HuH-7.5 (cell line): ENCODE results near the gene HPD.

Experiments used
- DNase-seq: peaks from one replicate; pipeline ENCODE4 v3.0.0; 2011; ENCODE audit warnings: low spot score

Gene HPD

DNA sequence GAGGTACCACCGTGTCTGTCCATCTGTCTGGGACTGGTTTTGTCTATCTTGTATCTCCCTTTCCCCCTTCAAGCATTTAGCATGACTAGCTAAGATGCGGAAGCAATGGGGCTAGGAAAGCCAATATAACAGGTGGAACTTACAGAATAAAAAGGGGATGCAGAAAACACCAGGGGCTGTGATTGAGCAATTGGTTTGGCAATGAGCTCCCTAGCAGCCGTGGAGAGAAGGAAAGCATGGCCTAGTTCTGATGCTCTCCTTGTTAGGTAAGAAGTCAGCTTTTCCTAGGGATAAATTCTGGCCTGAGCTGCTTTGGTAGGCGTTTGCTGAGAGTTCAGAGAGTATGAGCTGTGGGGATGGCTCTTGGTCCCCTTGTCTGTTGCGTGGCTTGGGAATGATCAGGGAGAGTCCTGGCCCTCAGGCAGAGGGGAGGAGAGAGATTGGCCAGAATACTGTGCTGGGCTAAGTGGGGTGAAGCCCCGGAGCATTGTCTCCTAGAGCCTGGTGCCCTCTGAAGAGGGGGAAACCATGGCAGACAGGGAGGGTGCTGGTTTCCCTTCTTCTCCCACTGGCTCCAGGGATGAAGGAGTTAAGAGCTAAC lies 47.7 kb downstream of the HPD start:
- DNase-seq = no peak

- no peak for DNase-seq
Measured at GRCh38 chr12:121810234-121810817, 48.3 kb downstream of the HPD start.

DNA sequence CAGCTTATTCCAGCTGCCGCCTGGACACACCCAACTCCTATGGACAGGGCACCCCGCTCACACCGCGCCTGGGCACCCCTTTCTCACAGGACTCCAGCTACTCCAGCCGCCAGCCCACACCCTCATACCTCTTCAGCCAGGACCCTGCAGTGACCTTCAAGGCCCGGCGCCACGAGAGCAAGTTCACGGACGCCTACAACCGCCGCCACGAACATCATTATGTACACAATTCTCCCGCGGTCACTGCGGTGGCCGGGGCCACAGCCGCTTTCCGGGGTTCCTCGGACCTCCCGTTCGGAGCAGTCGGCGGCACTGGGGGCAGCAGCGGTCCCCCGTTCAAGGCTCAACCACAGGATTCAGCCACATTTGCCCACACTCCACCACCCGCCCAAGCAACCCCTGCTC lies 48.9 kb downstream of the HPD start:
- DNase-seq = no peak

DNA sequence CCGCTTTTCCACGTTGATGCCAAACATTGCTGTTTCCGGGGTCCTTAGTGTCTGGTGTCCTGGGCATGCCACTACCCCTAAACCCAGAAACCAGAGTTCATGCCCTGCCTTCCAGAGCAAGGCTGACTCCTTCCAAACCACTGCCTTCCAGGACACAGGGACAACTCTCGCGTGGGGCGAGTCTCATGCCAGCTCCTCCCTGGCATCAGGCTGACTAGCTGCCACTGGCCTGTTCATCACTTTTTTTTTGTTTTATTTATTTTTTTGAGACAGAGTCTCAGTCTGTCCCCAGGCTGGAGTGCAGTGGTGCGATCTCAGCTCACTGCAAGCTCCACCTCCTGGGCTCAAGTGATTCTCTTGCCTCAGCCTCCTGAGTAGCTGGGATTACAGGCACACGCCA lies 50.0 kb downstream of the HPD start:
- no peak for DNase-seq

DNA sequence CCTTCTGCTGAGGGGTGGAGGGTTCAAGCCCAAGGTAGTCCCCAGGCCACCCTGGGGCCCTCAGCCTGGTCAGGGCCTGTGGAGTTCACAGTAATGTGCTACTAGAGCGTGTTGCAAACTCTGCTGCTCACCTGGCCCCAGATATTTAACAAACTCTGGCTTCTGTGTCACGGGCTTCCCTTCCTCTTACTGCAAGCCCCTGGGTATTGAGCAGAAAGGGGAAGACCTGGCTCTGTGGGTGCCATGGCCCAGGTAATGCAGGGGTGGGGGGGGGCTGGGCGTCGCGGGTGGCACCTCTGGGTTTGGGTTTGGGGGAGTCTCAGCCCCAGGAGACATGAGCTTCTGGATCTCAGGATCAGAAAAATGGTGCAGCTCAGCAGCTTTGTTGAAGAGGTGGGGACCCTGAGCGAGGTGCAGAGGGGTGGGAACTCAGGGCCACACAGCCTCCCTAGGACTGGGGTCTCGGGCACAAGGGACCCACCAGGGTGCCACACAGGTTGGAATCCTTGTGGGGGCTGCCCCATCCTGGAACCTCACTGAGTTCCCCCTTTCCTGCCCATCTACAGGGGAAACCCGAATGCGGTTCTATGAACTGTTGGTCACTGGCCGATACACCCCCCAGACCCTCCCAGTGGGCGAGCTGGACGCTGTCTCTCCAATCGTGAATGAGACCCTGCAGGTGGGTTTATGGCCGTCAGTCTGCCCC lies 50.9 kb downstream of the HPD start:
- DNase-seq = no peak

DNA sequence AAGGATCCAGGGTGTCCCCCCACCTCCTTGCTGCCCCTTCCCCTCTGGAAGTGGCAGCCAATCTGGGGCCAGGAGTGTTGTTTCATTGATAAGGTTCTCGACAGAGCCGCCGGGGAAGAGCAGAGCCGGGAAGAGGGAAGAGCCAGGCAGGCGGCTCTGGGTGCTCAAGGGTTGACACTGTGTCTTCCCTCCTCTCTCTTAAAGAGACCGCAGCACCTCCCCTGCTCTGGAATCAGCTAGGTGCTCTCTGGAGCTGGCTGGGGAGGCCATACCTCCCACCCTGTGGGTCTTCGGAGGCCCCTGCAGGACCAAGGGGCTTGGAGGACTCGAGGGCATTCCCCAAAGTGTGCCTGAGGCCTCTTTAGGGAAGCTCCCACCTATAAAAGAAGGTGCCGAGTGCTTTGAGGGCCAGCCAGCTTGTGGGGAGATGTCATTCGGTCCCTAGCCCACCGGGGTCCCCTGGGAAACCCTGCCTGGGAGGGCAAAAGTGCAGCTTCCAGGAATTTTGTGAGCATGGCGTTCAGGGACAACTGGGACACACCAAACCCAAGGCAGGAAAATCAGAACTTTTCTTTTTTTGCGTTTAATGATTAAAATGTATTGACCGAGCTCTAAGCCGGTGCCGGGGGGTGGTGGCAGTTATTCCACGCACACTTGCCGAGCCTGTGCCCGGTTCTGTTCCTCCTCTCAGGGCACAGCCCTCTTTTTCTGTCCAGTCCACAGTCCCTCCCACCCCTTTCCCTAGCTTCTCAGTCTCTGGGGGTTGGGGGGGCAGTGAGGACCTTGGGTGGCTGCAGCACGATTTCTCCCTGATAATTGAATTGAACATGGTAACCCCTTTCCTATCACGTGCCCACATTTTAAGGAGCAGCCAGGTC lies 51.9 kb downstream of the HPD start:
- no peak for DNase-seq

DNA sequence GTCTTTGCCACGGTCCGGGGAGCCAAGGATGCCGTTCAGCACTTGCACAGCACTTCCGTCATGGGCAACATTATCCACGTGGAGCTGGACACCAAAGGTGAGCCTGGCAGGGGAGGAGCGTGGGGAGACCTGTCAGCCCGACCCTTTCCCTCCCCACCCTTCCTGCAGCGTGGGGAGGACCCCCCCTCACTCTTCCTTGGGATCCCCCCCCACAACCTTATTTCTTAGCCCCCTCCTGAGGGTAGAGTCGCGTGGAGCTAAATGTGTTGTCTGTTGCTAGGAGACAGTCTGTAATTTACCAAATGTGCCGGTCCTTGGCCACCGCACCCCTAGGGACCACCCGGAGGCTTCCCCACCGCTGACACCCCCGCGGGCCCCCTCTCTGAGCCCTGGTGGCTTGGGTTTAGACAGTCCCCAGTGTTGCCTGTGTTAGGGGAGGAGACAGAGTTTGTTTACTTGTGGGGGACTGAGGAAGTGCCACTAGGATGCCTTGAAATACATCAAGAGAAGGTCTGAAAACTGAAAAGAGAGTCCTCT lies 52.6 kb downstream of the HPD start:
- DNase-seq = no peak

DNA sequence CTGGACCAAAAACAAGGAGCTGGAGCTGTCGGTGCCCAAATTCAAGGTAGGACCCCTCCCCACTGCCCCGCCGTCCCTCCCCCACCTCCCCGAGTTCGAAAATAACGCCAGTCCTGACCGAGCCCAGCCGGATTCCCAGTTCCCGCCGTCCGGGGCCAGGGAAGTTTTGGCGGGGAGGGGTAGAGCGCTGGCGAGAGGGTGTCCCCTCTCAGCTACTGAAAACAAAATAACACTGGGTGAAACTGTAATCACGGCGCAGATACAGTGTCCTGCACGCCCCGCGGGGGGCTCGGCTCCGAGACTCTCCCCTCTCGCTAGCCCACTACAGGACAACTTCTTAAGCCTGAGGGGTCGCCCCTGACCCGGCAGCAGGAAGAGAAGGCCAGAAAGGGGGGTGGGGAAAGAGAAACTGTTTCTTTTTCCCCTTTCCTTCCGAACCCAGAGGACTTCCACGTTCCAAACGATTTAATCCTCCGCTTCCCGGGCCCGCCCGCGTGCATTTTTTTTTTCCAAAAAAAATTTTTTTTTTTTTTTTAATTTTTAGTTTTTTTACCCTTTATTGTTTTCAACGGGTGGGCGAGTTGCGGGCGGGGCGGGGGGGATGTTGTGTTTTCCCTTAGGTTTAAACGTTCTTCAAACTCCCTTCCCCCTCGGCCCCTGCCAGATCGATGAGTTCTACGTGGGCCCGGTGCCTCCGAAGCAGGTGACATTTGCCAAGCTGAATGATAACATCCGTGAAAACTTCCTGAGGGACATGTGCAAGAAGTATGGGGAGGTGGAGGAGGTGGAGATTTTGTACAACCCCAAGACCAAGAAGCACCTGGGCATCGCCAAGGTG lies 53.3 kb downstream of the HPD start:
- DNase-seq = no peak

DNA sequence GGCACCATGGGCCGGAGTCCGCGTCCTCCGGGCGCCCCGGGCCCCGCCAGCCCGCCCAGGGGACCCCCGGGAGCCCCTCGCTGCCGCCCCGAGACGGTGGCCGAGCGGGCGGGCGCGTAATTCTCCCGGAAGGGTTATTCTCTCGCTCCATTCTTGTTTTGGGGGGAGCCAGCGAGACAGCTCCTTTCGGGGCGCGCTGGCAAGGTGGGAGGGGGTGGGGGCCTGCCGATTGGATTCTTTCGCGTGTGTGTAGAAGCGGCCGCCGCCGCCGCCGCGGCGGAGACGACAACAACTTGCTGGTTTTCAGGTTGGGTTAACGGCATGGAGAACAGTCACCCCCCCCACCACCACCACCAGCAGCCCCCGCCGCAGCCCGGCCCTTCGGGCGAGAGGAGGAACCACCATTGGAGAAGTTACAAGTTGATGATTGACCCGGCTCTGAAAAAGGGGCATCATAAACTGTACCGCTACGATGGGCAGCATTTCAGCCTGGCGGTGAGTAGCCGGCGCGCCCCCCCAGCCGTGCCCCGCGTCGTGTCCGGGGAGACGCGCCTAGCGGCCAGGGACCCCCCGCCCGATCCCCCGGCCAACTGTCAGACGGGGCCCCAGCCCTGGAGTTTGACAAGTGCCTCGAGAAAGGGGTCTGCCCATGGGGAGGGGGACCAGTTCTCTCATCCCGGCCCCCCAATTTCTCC lies 54.1 kb downstream of the HPD start:
- DNase-seq = no peak

DNA sequence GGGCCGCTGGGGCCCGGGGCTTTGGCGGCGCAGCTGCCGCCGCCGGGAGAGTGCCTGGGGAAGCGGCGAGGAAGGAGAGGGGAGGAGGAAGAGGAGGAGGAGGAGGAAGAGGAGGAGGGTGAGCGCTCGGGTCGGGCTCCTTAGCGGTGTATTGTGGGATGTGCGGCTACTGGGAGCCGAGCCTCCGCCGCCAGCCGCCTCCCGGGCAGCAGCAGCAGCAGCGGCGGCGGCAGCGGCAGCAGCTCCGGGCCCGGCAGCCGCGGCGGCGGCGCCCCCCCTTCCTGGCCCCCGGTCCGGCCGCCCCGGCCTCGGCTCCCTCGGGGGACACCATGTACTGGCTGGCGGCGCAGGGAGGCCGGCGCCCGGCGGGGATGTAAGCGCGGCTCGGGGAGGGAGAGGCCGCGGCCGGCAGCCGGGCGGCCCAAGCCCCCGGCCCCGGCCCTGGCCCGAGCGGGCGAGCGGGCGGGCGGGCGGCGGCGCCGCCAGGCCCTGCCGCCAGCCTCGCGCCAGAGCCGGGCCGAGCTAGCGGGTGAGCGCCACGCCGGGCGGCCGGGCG lies 54.7 kb downstream of the HPD start, which contains the start of gene SETD1B:
TSS of gene SETD1B (plus strand) at position 149 of the 556 bp plus-strand sequence. CDS start 729 bp downstream, outside the sequence.
- no peak for DNase-seq

GRCh38 chr12:121802843-121803698 lies 55.6 kb downstream of the HPD start:
- peak; percentile 94 for DNase-seq

- DNase-seq = no peak
Measured at GRCh38 chr12:121802485-121802842, 56.2 kb downstream of the HPD start.

GRCh38 chr12:121801595-121802484 lies 56.8 kb downstream of the HPD start:
- no peak for DNase-seq

DNA sequence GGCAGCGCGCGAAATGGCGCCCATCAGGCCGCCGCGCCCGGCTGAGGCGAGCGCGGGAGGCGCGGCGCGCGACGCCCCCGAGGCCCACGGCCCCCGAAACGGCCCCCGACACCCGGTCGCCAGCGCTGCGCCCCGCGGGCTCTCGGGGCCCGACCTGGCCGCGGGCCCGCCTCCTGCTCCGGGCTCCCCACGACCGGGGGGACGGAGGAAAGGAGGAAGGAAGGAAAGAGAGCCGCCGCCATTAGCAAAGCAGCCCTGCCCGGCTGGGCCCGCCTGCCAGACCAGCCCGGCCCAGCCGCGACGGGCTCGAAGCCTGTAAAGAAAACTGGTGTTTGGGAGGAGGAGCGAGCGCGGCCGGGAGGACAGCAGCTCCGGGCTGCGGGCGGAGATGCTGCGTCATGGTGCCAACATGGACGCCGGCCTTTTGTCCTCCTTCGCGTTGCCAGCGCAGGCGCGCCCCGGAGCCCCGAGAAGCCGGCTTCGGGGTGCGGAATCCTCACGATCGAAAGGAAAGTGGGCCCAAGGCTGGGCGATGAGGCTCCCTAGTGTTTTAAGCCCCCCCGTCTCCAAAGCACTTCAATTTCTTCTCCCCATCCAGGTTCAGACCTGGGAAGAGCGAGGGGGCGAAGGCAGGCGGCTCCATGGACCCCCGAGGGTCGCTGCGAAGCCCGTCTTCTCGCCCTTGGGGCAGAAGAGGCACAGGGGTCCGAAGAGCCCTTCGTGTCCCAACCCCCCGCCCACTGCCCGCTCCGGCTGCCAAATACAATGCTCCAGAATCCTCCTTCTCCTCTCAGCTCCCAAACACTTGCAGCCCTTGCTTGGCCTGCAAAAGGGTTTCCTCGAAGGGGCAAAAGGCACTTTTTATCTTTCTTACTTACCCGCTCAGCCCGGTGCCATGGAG lies 57.7 kb downstream of the HPD start:
- no peak for DNase-seq

DNA sequence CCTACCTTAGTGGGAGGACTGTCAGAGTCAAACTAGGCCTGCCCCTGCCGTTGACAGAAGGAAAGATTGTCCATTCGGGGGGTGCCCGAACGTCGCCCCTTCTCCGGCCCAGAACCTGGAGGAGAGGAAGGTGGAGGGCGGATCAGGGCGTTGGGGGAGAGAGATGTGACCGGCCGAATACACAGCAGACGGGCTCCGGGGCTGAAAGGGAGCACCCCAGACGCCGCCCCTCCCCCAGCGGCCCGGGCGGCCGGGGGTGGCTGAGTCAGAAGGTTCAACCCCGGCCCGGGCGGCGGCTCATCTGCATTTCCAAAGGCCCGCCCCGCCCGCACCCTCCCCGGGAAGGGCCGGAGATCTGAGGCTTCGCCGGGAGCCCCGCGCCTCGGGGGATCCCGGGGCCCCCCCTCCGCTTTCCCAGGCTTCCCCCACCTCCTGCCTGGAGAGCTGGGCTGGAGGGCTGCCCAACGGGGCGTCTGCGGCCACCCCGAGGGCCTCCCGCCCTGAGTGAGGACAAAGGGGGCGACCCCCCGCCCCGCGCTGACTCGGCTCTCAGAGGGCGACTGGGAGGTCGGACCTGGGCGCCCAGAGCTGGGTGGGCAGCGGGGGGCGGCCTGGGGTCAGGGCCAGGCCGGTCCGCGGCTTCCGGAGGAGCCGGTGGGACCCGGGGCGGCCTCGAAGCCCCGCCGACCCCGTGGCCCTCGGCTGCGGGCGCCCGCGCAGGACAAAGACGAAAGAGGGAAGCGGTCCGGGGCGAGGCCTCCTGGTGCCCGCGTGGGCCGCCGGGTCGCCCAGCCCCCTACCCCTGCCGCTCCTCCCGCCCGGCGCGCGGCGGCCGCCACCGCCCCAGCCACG lies 58.6 kb downstream of the HPD start:
- peak; percentile 95 for DNase-seq

- peak; percentile 72 for DNase-seq
Measured at GRCh38 chr12:121799156-121799841, 59.4 kb downstream of the HPD start.
